BLaER1 (cell line): Measurements from ENCODE around the gene PRRG4.
"Not testable (repeated sequence)": the region's sequence is repeated elsewhere in the genome, so short reads cannot be mapped to it uniquely, and the experiment has no call there.

Experiments
- H3K27ac ChIP-seq: shearing (Covaris generic); formaldehyde crosslinking; 2 replicates; pipeline ENCODE4 v1.8.1; 2022
- H3K27me3 ChIP-seq: shearing (Covaris generic); formaldehyde crosslinking; 2 replicates; pipeline ENCODE4 v1.8.1; 2022
- H3K36me3 ChIP-seq: shearing (Covaris generic); formaldehyde crosslinking; 2 replicates; pipeline ENCODE4 v1.8.1; 2022
- H3K4me1 ChIP-seq: shearing (Covaris generic); formaldehyde crosslinking; 2 replicates; pipeline ENCODE4 v1.8.1; 2022
- H3K4me2 ChIP-seq: shearing (Covaris generic); formaldehyde crosslinking; 2 replicates; pipeline ENCODE4 v1.8.1; 2022
- H3K4me3 ChIP-seq: shearing (Covaris generic); formaldehyde crosslinking; 2 replicates; pipeline ENCODE4 v1.8.1; 2022
- H3K9ac ChIP-seq: shearing (Covaris generic); formaldehyde crosslinking; 2 replicates; pipeline ENCODE4 v1.8.1; 2022
- H3K9me3 ChIP-seq: shearing (Covaris generic); formaldehyde crosslinking; 2 replicates; pipeline ENCODE4 v1.8.1; 2022
- H4K20me1 ChIP-seq: shearing (Covaris generic); formaldehyde crosslinking; 2 replicates; pipeline ENCODE4 v1.8.1; 2022
- Cebpa-rat ChIP-seq: shearing (Covaris generic); IDR thresholded peaks from 2 replicates; pipeline ENCODE4 v1.8.1; 2022

The PRRG4 gene

GRCh38 chr11:32851251-32851650, 21.5 kb downstream of the PRRG4 start:
- Histone ChIP-seq H4K20me1 (no peaks in the 10 kb centered on the region), H3K9me3 (no peaks in the 10 kb centered on the region), H3K9ac (no peak overlapping the region), H3K27ac (no peak overlapping the region), H3K4me3 (no peak overlapping the region), H3K4me2 (no peak overlapping the region), H3K4me1 (no peaks in the 10 kb centered on the region), H3K27me3 (no peaks in the 10 kb centered on the region), H3K36me3 (no peaks in the 10 kb centered on the region)
- no peak for TF ChIP-seq Cebpa-rat

GRCh38 chr11:32852207-32852606, 22.5 kb downstream of the PRRG4 start:
- TF ChIP-seq Cebpa-rat = no peak
- H3K4me1 ChIP-seq = no peaks in the 10 kb centered on the region
- H3K4me3 ChIP-seq = no peak overlapping the region
- H3K4me2 ChIP-seq = no peak overlapping the region
- H4K20me1 ChIP-seq = no peaks in the 10 kb centered on the region
- no peaks in the 10 kb centered on the region for H3K36me3 ChIP-seq
- no peaks in the 10 kb centered on the region for H3K9me3 ChIP-seq
- no peak overlapping the region for H3K9ac ChIP-seq
- H3K27me3 ChIP-seq = no peaks in the 10 kb centered on the region
- H3K27ac ChIP-seq = no peak overlapping the region

- Histone ChIP-seq H3K4me1 (no peaks in the 10 kb centered on the region), H4K20me1 (no peaks in the 10 kb centered on the region), H3K4me3 (no peak overlapping the region), H3K4me2 (no peak overlapping the region), H3K27me3 (no peaks in the 10 kb centered on the region), H3K27ac (no peak overlapping the region), H3K9ac (no peak overlapping the region), H3K36me3 (no peaks in the 10 kb centered on the region), H3K9me3 (no peaks in the 10 kb centered on the region)
- TF ChIP-seq Cebpa-rat = no peak
Observed at GRCh38 chr11:32855601-32856000, 25.9 kb downstream of the PRRG4 start.

- TF ChIP-seq Cebpa-rat = no peak
- Histone ChIP-seq H3K27ac (no peak overlapping the region), H3K4me2 (no peak overlapping the region), H3K9ac (no peak overlapping the region), H4K20me1 (no peaks in the 10 kb centered on the region), H3K36me3 (no peaks in the 10 kb centered on the region), H3K4me3 (no peak overlapping the region), H3K27me3 (no peaks in the 10 kb centered on the region), H3K4me1 (no peaks in the 10 kb centered on the region), H3K9me3 (no peaks in the 10 kb centered on the region)
Observed at GRCh38 chr11:32858731-32859130, 29.0 kb downstream of the PRRG4 start.

GRCh38 chr11:32861850-32862577, 32.3 kb downstream of the PRRG4 start:
- Histone ChIP-seq H3K4me1 (no peaks in the 10 kb centered on the region), H3K36me3 (no peaks in the 10 kb centered on the region), H3K27ac (no peak overlapping the region), H3K9ac (no peak overlapping the region), H3K4me2 (no peak overlapping the region), H3K27me3 (no peaks in the 10 kb centered on the region), H3K4me3 (no peak overlapping the region), H3K9me3 (no peaks in the 10 kb centered on the region), H4K20me1 (no peaks in the 10 kb centered on the region)
- no peak for TF ChIP-seq Cebpa-rat

- Histone ChIP-seq H3K4me2 (no peak overlapping the region), H3K27me3 (no peaks in the 10 kb centered on the region), H3K36me3 (no peaks in the 10 kb centered on the region), H3K4me3 (no peak overlapping the region), H3K4me1 (no peaks in the 10 kb centered on the region), H3K9ac (no peak overlapping the region), H3K27ac (no peak overlapping the region), H4K20me1 (no peaks in the 10 kb centered on the region), H3K9me3 (no peaks in the 10 kb centered on the region)
- no peak for TF ChIP-seq Cebpa-rat
Observed at GRCh38 chr11:32864555-32864954, 34.8 kb downstream of the PRRG4 start.

- not testable (repeated sequence) for H3K36me3 ChIP-seq
Observed at GRCh38 chr11:32868752-32869151, 39.0 kb downstream of the PRRG4 start.

GRCh38 chr11:32870676-32871075, 40.9 kb downstream of the PRRG4 start:
- Histone ChIP-seq H3K4me2 (no peak overlapping the region), H3K9ac (no peak overlapping the region), H3K4me3 (no peak overlapping the region), H3K27me3 (no peaks in the 10 kb centered on the region), H3K9me3 (no peaks in the 10 kb centered on the region), H3K4me1 (no peaks in the 10 kb centered on the region), H3K36me3 (no peaks in the 10 kb centered on the region), H3K27ac (no peak overlapping the region), H4K20me1 (no peaks in the 10 kb centered on the region)
- TF ChIP-seq Cebpa-rat = no peak

More at GRCh38 chr11:32868752-32869151, 39.0 kb downstream of the PRRG4 start:
- H3K4me2 ChIP-seq, H3K9ac ChIP-seq, H3K9me3 ChIP-seq, H3K27me3 ChIP-seq, H3K4me3 ChIP-seq, H3K27ac ChIP-seq, H3K4me1 ChIP-seq, H4K20me1 ChIP-seq: not testable (repeated sequence)

- Histone ChIP-seq H3K4me1 (no peaks in the 10 kb centered on the region), H3K4me2 (no peak overlapping the region), H3K9me3 (no peaks in the 10 kb centered on the region), H3K9ac (no peak overlapping the region), H3K36me3 (no peaks in the 10 kb centered on the region), H4K20me1 (no peaks in the 10 kb centered on the region), H3K4me3 (no peak overlapping the region), H3K27ac (no peak overlapping the region), H3K27me3 (no peaks in the 10 kb centered on the region)
- no peak for TF ChIP-seq Cebpa-rat
Observed at GRCh38 chr11:32874132-32874531, 44.4 kb downstream of the PRRG4 start.

- H3K36me3 ChIP-seq = no peaks in the 10 kb centered on the region
- H3K4me3 ChIP-seq = no peak overlapping the region
- no peaks in the 10 kb centered on the region for H3K4me1 ChIP-seq
- no peak overlapping the region for H3K4me2 ChIP-seq
- H3K27ac ChIP-seq = no peak overlapping the region
- no peaks in the 10 kb centered on the region for H3K27me3 ChIP-seq
- H3K9ac ChIP-seq = no peak overlapping the region
- TF ChIP-seq Cebpa-rat = no peak
- no peaks in the 10 kb centered on the region for H4K20me1 ChIP-seq
- H3K9me3 ChIP-seq = no peaks in the 10 kb centered on the region
Observed at GRCh38 chr11:32881286-32881685, 51.6 kb downstream of the PRRG4 start.

GRCh38 chr11:32883421-32883820, 53.7 kb downstream of the PRRG4 start:
- Histone ChIP-seq H3K9me3 (peaks cover 12% of the 10 kb centered on the region), H4K20me1 (no peaks in the 10 kb centered on the region), H3K4me3 (no peak overlapping the region), H3K27me3 (no peaks in the 10 kb centered on the region), H3K4me2 (no peak overlapping the region), H3K36me3 (no peaks in the 10 kb centered on the region), H3K9ac (no peak overlapping the region), H3K4me1 (no peaks in the 10 kb centered on the region), H3K27ac (no peak overlapping the region)
- no peak for TF ChIP-seq Cebpa-rat
